Inflammatory macrophage treated with lipopolysaccharide for 1 hour (primary cell): ENCODE data around the gene CCS.

ENCODE experiments used
- DNase-seq, 2 donors: peaks; one replicate each; pipeline ENCODE4 v3.0.0-alpha.2; 2020 to 2022

Gene CCS

GRCh38 chr11:66631883-66632282 lies 38.9 kb downstream of the CCS start:
- no peak for DNase-seq

DNA sequence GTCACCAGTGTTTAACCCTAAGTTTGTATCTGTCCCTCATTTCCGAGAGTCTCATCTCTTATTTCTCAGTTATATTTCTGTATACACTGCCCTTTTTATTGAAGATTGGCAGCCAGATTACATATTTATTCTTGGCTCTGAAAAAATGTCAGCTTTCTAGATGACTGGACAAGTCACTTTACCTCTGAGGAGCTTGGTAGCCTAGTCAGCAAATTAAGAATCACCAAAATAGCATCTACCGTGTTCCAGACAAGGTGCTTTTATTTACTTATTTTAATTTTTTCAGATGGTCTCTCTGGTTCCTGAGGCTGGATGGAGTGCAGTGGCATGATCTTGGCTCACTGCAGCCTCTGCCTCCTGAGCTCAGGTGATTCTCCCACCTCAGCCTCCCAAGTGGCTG lies 40.0 kb downstream of the CCS start:
- DNase-seq: no peak

DNA sequence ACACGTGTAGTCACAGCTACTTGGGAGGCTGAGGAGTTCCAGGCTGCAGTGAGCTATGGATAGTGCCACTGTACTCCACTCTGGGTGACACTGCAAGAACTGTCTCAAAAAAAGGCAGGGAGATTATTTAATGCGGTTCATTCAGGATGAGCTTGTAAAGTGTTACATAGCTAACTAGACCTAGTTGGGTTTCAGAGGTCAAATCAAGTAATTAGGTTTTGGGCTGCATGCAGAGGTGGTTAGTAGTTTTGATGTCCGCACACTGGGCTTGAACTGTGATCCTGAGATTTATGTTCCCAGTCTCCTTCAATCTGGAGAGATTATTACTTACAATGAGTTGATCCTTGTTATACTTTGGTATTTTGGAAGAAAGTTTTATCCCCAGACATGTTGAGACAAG lies 43.4 kb downstream of the CCS start:
- no peak for DNase-seq

- no peak for DNase-seq
Measured at GRCh38 chr11:66637557-66638176, 44.7 kb downstream of the CCS start.

DNA sequence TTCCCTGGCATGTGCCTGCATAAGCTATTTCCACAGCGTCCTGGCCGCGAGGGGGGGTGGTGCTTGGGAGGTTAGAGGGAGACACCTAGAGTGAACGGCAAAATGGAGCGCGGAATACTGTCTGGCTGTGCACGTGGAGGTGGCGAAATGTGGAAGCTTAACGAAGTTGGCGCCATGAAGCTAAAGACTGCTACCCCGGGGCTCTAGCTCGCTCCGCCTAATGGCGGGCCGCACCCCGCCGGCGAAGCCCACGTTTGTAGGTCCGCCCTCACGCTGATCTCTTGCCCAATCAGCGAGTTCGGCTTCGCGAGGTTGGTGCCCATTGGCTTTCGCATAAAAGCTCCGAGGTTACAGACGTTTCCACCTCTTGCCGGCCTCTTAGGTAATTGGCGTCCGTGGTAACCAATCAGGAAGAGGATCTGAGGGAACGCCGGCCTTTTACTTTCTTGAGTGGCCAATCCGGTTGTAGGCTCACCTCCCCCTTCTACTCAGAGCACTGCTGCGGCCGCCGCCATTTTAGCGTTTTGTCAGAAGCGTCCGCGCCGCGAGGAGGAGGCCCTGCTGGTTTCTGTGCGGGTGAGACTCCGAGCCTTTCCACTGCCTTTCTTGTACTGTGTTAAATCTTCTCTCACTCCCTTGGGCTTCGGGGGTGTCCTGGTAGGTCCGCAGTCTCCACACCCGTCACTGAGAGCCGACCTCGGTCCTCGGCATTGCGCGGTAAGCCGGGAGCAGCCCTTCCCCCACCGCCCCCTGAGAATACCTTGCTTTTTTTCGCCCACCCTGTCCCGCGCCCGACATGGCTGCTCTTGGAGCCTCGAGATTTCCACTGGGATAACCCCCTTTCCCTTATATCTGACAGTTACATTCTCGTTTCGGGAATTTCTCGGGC lies 45.4 kb downstream of the CCS start, which contains the start of gene RBM4:
Gene RBM4 (plus strand): TSS at position 527 of the 889 bp plus-strand sequence. CDS start 1,009 bp downstream, outside the sequence.
- DNase-seq: peak; percentile 100

- DNase-seq: peak; percentile 37 to 44
Measured at GRCh38 chr11:66639066-66639813, 46.3 kb downstream of the CCS start.

DNA sequence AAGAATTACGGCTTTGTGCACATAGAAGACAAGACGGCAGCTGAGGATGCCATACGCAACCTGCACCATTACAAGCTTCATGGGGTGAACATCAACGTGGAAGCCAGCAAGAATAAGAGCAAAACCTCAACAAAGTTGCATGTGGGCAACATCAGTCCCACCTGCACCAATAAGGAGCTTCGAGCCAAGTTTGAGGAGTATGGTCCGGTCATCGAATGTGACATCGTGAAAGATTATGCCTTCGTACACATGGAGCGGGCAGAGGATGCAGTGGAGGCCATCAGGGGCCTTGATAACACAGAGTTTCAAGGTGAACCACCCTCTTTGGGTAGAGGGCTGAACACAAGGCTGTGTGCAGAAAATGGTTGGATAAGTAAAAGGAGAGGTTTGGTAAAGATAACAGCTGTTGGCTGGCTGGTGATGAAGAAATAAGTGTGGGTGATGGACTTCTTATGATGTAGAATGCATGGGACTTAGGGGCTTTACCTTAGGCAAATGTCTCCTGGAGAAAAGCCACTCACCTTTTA lies 46.9 kb downstream of the CCS start:
- DNase-seq: peak in 1 of 2 donors; percentile 37

- DNase-seq: no peak
Measured at GRCh38 chr11:66641834-66642233, 48.8 kb downstream of the CCS start.

GRCh38 chr11:66643745-66644437 lies 50.9 kb downstream of the CCS start:
- DNase-seq: no peak

- DNase-seq: no peak
Measured at GRCh38 chr11:66646828-66647227, 53.8 kb downstream of the CCS start.

- DNase-seq: no peak
Measured at GRCh38 chr11:66649903-66650302, 56.9 kb downstream of the CCS start.

GRCh38 chr11:66651016-66651415 lies 58.0 kb downstream of the CCS start:
- DNase-seq: peak; percentile 19 to 78

- no peak for DNase-seq
Measured at GRCh38 chr11:66652651-66653050, 59.7 kb downstream of the CCS start.

DNA sequence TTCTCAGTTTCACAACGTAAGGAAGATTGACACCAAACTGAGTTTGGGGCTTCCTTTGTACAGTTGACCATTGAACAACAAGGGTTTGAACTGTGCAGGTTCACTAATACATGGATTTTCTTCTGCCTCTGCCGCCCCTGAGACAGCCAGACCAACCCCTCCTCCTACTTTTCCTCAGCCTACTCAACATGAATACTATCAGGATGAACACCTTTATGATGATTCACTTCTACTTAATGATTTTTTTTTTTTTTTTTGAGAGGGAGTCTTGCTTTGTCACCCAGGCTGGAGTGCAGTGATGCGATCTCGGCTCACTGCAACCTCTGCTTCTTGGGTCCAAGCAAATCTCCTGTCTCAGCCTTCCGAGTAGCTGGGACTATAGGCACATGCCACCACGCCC lies 60.1 kb downstream of the CCS start:
- no peak for DNase-seq
